ENCODE data around the gene ASXL3.

ASXL3 gene

DNA sequence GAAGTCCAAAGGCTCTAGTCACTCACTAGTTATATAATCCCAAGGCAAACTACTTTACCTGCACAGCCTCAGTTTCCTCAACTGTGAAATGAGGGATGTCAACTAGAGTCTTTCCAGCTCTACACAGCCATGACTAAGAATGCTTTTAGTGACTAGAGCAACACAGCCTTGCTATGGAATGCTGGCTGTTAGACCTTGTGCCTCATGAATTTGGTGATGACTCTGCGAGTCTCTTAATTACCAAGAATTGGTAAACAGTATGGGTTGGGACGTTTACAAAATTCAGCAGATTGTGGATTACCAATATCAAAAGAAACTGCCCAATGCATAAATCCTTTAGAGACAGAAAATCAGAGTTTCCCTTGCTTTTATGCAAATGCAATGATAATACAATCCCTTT, 163.7 kb downstream of the ASXL3 start:
- no peak for TF ChIP-seq SUZ12 (IDR thresholded peaks at IDR 0.05; ENCODE audit: extremely low read depth, insufficient read depth, insufficient read length)
- TF ChIP-seq YY1 (IDR thresholded peaks at IDR 0.05; ENCODE audit: insufficient read depth, insufficient read length): no peak
- no peak for TF ChIP-seq ZNF274 (IDR thresholded peaks at IDR 0.05; ENCODE audit: low read depth, low read length)
- Histone ChIP-seq H3K9me3 (ENCODE audit: insufficient read depth, low read length) (no peaks in the 10 kb centered on the region), H3K9ac (ENCODE audit: insufficient read length, low read depth) (no peak overlapping the region), H3K4me1 (ENCODE audit: insufficient read depth, insufficient read length) (no peaks in the 10 kb centered on the region), H3K36me3 (ENCODE audit: insufficient read depth, insufficient read length, low read length) (no peaks in the 10 kb centered on the region), H3K4me3 (ENCODE audit: insufficient read length, low read depth) (no peak overlapping the region), H3K27me3 (ENCODE audit: insufficient read depth, insufficient read length) (no peaks in the 10 kb centered on the region)
- no peak for DNase-seq (ENCODE audit: low read depth, low spot score)

DNA sequence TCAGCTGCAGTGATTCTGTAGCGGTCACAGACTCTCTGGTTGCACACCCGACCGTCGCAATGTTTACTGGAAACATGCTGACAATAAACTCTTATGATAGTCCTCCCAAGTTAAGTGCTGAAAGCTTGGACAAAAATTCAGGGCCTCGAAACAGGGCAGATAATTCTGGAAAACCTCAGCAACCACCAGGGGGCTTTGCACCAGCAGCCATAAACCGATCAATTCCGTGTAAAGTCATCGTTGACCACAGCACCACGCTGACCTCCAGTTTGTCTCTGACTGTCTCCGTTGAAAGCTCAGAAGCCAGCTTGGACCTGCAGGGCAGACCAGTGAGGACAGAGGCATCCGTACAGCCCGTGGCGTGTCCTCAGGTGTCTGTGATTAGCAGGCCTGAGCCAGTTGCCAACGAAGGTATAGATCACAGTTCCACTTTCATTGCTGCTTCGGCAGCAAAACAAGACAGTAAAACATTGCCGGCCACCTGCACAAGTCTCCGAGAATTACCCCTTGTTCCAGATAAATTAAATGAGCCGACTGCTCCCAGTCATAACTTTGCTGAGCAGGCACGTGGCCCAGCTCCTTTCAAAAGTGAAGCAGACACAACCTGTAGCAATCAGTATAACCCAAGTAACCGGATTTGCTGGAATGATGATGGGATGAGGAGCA, 166.1 kb downstream of the ASXL3 start:
- no peak overlapping the region for H3K9ac ChIP-seq (ENCODE audit: insufficient read length, low read depth)
- H3K36me3 ChIP-seq (ENCODE audit: insufficient read depth, insufficient read length, low read length): no peaks in the 10 kb centered on the region
- H3K4me3 ChIP-seq (ENCODE audit: insufficient read length, low read depth): no peak overlapping the region
- no peaks in the 10 kb centered on the region for H3K9me3 ChIP-seq (ENCODE audit: insufficient read depth, low read length)
- H3K27me3 ChIP-seq (ENCODE audit: insufficient read depth, insufficient read length): no peaks in the 10 kb centered on the region
- H3K4me1 ChIP-seq (ENCODE audit: insufficient read depth, insufficient read length): no peaks in the 10 kb centered on the region
- DNase-seq (ENCODE audit: low read depth, low spot score): no peak
- TF ChIP-seq YY1 (IDR thresholded peaks at IDR 0.05; ENCODE audit: insufficient read depth, insufficient read length): no peak
- TF ChIP-seq ZNF274 (IDR thresholded peaks at IDR 0.05; ENCODE audit: low read depth, low read length): no peak
- TF ChIP-seq SUZ12 (IDR thresholded peaks at IDR 0.05; ENCODE audit: extremely low read depth, insufficient read depth, insufficient read length): no peak

DNA sequence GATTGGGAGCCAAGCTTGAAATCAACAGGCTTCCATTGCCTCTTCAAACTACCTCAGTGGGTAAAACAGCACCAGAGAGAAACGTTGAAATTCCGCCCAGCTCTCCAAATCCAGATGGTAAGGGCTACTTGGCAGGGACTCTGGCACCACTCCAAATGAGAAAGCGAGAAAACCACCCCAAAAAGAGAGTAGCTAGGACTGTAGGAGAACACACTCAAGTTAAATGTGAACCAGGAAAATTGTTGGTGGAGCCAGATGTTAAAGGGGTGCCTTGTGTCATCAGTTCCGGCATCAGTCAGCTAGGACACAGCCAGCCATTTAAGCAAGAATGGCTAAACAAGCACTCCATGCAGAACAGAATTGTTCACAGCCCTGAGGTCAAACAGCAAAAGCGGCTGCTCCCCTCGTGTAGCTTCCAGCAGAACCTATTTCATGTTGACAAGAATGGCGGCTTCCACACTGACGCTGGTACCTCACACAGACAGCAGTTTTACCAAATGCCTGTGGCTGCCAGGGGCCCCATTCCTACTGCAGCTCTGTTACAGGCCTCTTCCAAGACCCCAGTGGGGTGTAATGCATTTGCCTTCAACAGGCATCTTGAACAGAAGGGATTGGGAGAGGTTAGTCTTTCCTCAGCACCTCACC, 167.3 kb downstream of the ASXL3 start:
- TF ChIP-seq YY1 (IDR thresholded peaks at IDR 0.05; ENCODE audit: insufficient read depth, insufficient read length): no peak
- no peak for TF ChIP-seq SUZ12 (IDR thresholded peaks at IDR 0.05; ENCODE audit: extremely low read depth, insufficient read depth, insufficient read length)
- TF ChIP-seq ZNF274 (IDR thresholded peaks at IDR 0.05; ENCODE audit: low read depth, low read length): no peak
- H3K9me3 ChIP-seq (ENCODE audit: insufficient read depth, low read length): no peaks in the 10 kb centered on the region
- H3K27me3 ChIP-seq (ENCODE audit: insufficient read depth, insufficient read length): no peaks in the 10 kb centered on the region
- no peaks in the 10 kb centered on the region for H3K36me3 ChIP-seq (ENCODE audit: insufficient read depth, insufficient read length, low read length)
- H3K4me3 ChIP-seq (ENCODE audit: insufficient read length, low read depth): no peak overlapping the region
- DNase-seq (ENCODE audit: low read depth, low spot score): no peak
- H3K4me1 ChIP-seq (ENCODE audit: insufficient read depth, insufficient read length): no peaks in the 10 kb centered on the region
- H3K9ac ChIP-seq (ENCODE audit: insufficient read length, low read depth): no peak overlapping the region

DNA sequence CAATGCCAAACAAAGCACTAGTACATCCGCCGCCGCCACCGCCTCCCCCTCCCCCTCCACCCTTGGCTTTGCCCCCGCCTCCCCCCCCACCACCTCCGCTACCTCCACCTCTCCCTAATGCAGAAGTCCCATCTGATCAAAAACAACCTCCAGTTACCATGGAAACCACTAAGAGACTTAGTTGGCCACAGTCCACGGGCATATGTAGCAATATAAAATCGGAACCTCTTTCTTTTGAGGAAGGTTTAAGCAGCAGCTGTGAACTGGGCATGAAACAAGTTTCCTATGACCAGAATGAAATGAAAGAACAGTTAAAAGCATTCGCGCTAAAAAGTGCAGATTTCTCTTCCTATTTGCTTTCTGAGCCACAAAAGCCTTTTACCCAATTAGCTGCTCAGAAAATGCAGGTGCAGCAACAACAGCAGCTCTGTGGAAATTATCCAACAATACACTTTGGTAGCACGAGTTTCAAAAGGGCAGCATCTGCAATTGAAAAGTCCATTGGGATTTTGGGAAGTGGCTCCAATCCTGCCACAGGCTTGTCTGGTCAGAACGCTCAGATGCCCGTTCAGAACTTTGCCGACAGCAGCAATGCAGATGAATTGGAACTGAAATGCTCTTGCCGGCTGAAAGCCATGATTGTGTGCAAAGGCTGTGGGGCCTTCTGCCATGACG, 168.0 kb downstream of the ASXL3 start:
- Histone ChIP-seq H3K4me3 (ENCODE audit: insufficient read length, low read depth) (no peak overlapping the region), H3K27me3 (ENCODE audit: insufficient read depth, insufficient read length) (no peaks in the 10 kb centered on the region), H3K4me1 (ENCODE audit: insufficient read depth, insufficient read length) (no peaks in the 10 kb centered on the region), H3K9ac (ENCODE audit: insufficient read length, low read depth) (no peak overlapping the region), H3K9me3 (ENCODE audit: insufficient read depth, low read length) (no peaks in the 10 kb centered on the region), H3K36me3 (ENCODE audit: insufficient read depth, insufficient read length, low read length) (no peaks in the 10 kb centered on the region)
- DNase-seq (ENCODE audit: low read depth, low spot score): no peak
- TF ChIP-seq SUZ12 (IDR thresholded peaks at IDR 0.05; ENCODE audit: extremely low read depth, insufficient read depth, insufficient read length): no peak
- TF ChIP-seq ZNF274 (IDR thresholded peaks at IDR 0.05; ENCODE audit: low read depth, low read length): no peak
- no peak for TF ChIP-seq YY1 (IDR thresholded peaks at IDR 0.05; ENCODE audit: insufficient read depth, insufficient read length)

DNA sequence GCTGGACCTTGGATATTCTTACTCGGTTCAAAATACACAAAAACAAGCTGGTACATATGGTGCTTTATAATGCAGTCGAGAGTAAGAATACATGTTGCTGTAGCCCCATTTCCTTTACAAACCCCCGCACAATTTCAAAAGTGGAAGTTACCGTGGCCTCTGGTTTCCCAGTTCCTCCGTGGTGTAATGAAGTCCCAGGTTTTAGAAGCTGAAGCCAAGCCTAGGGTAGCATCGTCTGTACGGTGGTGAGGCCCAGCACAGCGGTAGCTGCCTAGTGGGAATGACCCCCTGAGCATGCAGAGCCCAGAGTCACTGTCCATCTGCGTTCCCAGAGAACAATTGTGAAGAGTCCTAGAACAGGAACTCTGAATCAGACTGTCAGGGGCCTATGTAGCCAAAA, 171.8 kb downstream of the ASXL3 start:
- no peak overlapping the region for H3K9ac ChIP-seq (ENCODE audit: insufficient read length, low read depth)
- no peaks in the 10 kb centered on the region for H3K4me1 ChIP-seq (ENCODE audit: insufficient read depth, insufficient read length)
- no peak for DNase-seq (ENCODE audit: low read depth, low spot score)

DNA sequence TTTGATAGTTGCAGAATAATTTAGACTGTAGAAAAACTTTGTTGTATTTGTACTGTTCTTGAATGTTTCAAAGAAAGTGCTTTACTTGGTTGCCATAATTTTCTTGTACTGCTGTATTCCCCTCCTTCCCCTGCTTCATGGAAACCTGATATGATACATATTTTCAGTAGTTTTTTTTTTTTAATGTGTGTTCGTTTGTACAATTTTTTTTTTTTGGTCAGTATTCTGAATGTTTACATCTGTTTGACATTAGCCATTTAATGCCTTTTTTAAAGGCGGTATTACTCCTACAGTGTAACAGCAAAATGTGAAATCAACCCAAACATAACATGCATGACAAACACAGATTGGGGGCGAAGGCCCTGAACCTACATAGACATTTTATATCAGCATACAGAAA, 172.3 kb downstream of the ASXL3 start:
- no peaks in the 10 kb centered on the region for H3K4me1 ChIP-seq (ENCODE audit: insufficient read depth, insufficient read length)

More for the DNA sequence above, 171.8 kb downstream of the ASXL3 start:
- H3K4me3 ChIP-seq (ENCODE audit: insufficient read length, low read depth): no peak overlapping the region
- H3K9me3 ChIP-seq (ENCODE audit: insufficient read depth, low read length): no peaks in the 10 kb centered on the region
- no peaks in the 10 kb centered on the region for H3K36me3 ChIP-seq (ENCODE audit: insufficient read depth, insufficient read length, low read length)
- TF ChIP-seq SUZ12 (IDR thresholded peaks at IDR 0.05; ENCODE audit: extremely low read depth, insufficient read depth, insufficient read length) (no peak), YY1 (IDR thresholded peaks at IDR 0.05; ENCODE audit: insufficient read depth, insufficient read length) (no peak), ZNF274 (IDR thresholded peaks at IDR 0.05; ENCODE audit: low read depth, low read length) (no peak)
- no peaks in the 10 kb centered on the region for H3K27me3 ChIP-seq (ENCODE audit: insufficient read depth, insufficient read length)

DNA sequence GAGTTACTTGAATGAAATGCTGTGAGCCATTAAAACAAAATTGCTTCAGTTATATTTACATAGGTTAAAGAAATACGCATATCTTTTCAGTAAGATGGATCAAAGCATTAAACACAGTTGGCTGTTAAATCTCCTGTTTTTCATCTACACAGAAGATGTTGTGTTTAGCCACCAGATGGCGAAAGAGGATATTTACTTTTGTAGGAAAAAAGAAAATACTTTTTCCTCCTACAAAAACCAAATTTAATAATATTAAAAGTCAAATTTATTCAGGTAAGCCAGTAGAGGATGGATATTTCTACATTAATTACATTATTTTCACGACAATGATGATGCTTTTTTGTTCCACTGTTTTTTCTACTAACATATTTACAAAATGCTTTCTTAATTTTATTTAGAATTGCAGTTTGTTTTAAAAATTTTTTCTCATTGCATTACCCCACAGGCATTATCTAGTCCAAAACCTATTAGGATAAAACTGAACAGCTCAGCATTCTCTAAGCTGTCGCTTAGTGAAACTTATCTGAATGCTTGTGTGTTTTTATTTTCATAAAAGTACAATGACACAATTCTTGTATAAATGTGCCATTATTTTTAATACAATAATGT, 173.7 kb downstream of the ASXL3 start:
- no peaks in the 10 kb centered on the region for H3K9me3 ChIP-seq (ENCODE audit: insufficient read depth, low read length)
- H3K4me1 ChIP-seq (ENCODE audit: insufficient read depth, insufficient read length): no peaks in the 10 kb centered on the region
- H3K27me3 ChIP-seq (ENCODE audit: insufficient read depth, insufficient read length): no peaks in the 10 kb centered on the region
- no peak for DNase-seq (ENCODE audit: low read depth, low spot score)
- TF ChIP-seq SUZ12 (IDR thresholded peaks at IDR 0.05; ENCODE audit: extremely low read depth, insufficient read depth, insufficient read length) (no peak), YY1 (IDR thresholded peaks at IDR 0.05; ENCODE audit: insufficient read depth, insufficient read length) (no peak), ZNF274 (IDR thresholded peaks at IDR 0.05; ENCODE audit: low read depth, low read length) (no peak)
- H3K4me3 ChIP-seq (ENCODE audit: insufficient read length, low read depth): no peak overlapping the region
- H3K36me3 ChIP-seq (ENCODE audit: insufficient read depth, insufficient read length, low read length): no peaks in the 10 kb centered on the region
- H3K9ac ChIP-seq (ENCODE audit: insufficient read length, low read depth): no peak overlapping the region

More for the DNA sequence above, 172.3 kb downstream of the ASXL3 start:
- no peak for DNase-seq (ENCODE audit: low read depth, low spot score)
- no peaks in the 10 kb centered on the region for H3K27me3 ChIP-seq (ENCODE audit: insufficient read depth, insufficient read length)
- H3K4me3 ChIP-seq (ENCODE audit: insufficient read length, low read depth): no peak overlapping the region
- TF ChIP-seq SUZ12 (IDR thresholded peaks at IDR 0.05; ENCODE audit: extremely low read depth, insufficient read depth, insufficient read length) (no peak), ZNF274 (IDR thresholded peaks at IDR 0.05; ENCODE audit: low read depth, low read length) (no peak), YY1 (IDR thresholded peaks at IDR 0.05; ENCODE audit: insufficient read depth, insufficient read length) (no peak)
- no peaks in the 10 kb centered on the region for H3K9me3 ChIP-seq (ENCODE audit: insufficient read depth, low read length)
- H3K36me3 ChIP-seq (ENCODE audit: insufficient read depth, insufficient read length, low read length): no peaks in the 10 kb centered on the region
- no peak overlapping the region for H3K9ac ChIP-seq (ENCODE audit: insufficient read length, low read depth)

All from NT2/D1 (cell line).